AG08395 (cell line): ENCODE results near the gene TANC1.

ENCODE experiments used
- DNase-seq: peaks from one replicate; pipeline ENCODE4 v3.0.0; 2012; ENCODE audit warnings: mixed read lengths, low spot score

Gene TANC1

GRCh38 chr2:159196393-159196925, 228.0 kb downstream of the TANC1 start:
- DNase-seq = no peak

- DNase-seq = no peak
Observed at GRCh38 chr2:159199236-159199635, 230.8 kb downstream of the TANC1 start.

- DNase-seq = no peak
Observed at GRCh38 chr2:159199761-159200465, 231.5 kb downstream of the TANC1 start.

- DNase-seq = no peak
Observed at GRCh38 chr2:159200498-159200897, 232.1 kb downstream of the TANC1 start.

- DNase-seq = peak; percentile 24
Observed at GRCh38 chr2:159201360-159202063, 233.1 kb downstream of the TANC1 start.

- DNase-seq = peak; percentile 98
Observed at GRCh38 chr2:159202568-159203071, 234.2 kb downstream of the TANC1 start.

GRCh38 chr2:159204381-159205144, 236.1 kb downstream of the TANC1 start:
- DNase-seq = no peak

- DNase-seq = peak; percentile 45
Observed at GRCh38 chr2:159206736-159207380, 238.4 kb downstream of the TANC1 start.

- DNase-seq = no peak
Observed at GRCh38 chr2:159208438-159208837, 240.0 kb downstream of the TANC1 start.

- DNase-seq = no peak
Observed at GRCh38 chr2:159209341-159210306, 241.2 kb downstream of the TANC1 start.

- DNase-seq = no peak
Observed at GRCh38 chr2:159211447-159212396, 243.3 kb downstream of the TANC1 start.

- DNase-seq = no peak
Observed at GRCh38 chr2:159213296-159213695, 244.9 kb downstream of the TANC1 start.

- no peak for DNase-seq
Observed at GRCh38 chr2:159214325-159214865, 246.0 kb downstream of the TANC1 start.

GRCh38 chr2:159215116-159215515, 246.7 kb downstream of the TANC1 start:
- no peak for DNase-seq

GRCh38 chr2:159217676-159218075, 249.2 kb downstream of the TANC1 start:
- no peak for DNase-seq

- DNase-seq = no peak
Observed at GRCh38 chr2:159218389-159218788, 249.9 kb downstream of the TANC1 start.

- DNase-seq = no peak
Observed at GRCh38 chr2:159219394-159219998, 251.1 kb downstream of the TANC1 start.

GRCh38 chr2:159224061-159224813, 255.8 kb downstream of the TANC1 start:
- DNase-seq = no peak
